GM18505 (cell line): ENCODE data around the gene GPC2.
"Not testable (repeated sequence)": the region's sequence is repeated elsewhere in the genome, so short reads cannot be mapped to it uniquely, and the experiment has no call there.

Source experiments
- ATAC-seq: cut with Tn5 transposase; IDR thresholded peaks from one replicate; pipeline ENCODE4 v1.9.1; 2021; ENCODE audit not compliant: unreplicated experiment
- POLR2A ChIP-seq: IDR thresholded peaks from 4 replicates; pipeline ENCODE4 v1.6.1; 2011; ENCODE audit warnings: borderline replicate concordance; ENCODE audit not compliant: insufficient read depth, insufficient read length; ENCODE audit errors: extremely low read depth

The GPC2 gene

GRCh38 chr7:100213672-100214071 is 36.5 kb upstream of the GPC2 start:
- TF ChIP-seq POLR2A, result no peak
- no peak for ATAC-seq

GRCh38 chr7:100212631-100213286 is 35.6 kb upstream of the GPC2 start:
- no peak for ATAC-seq
- TF ChIP-seq POLR2A, result no peak

- no peak for ATAC-seq
Observed at GRCh38 chr7:100211342-100211780, 34.2 kb upstream of the GPC2 start.

DNA sequence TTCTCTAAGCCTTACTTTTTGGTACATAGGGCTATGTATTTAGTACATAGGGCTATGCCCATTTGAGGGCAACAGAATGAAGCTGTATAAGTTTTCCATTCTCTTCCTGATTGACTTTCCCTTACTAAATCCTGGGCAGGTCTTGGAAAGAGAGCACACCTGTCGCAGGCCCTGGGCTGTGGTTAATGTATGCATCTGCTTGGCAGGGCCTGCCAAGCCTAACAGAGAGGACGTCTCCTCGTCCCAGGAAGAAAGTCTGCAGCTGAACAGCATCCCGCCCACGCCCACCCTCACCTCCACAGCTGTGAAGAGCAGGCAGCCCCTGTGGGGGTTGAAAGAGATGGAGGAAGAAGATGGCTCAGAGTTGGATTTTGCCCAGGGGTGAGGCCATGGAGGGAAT is 33.6 kb upstream of the GPC2 start:
- no peak for ATAC-seq
- no peak for TF ChIP-seq POLR2A

More at GRCh38 chr7:100211342-100211780, 34.2 kb upstream of the GPC2 start:
- TF ChIP-seq POLR2A, result peak; percentile 60

GRCh38 chr7:100209493-100209892 is 32.3 kb upstream of the GPC2 start:
- TF ChIP-seq POLR2A, result no peak
- ATAC-seq, result no peak

- no peak for ATAC-seq
- TF ChIP-seq POLR2A, result peak; percentile 21
Observed at GRCh38 chr7:100208911-100209408, 31.8 kb upstream of the GPC2 start.

DNA sequence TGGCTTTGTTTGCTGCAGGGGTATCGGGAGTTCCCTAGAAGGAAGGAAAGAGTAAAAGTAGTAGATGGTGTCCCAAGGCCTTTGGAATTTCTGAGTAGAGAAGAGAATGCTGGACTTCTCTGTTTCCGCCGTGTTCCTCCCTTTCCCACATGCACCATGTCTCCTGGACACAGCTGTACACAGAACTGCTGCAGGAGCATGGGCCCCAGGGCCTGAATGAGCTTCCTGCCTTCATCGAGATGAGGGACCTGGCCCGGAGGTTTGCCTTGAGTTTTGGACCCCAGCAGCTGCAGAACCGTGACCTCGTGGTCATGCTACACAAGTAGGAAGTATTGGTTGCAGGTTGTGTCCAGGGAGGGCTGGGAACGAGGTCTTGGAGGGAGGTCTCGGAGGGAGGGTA is 27.3 kb upstream of the GPC2 start:
- no peak for ATAC-seq
- no peak for TF ChIP-seq POLR2A

GRCh38 chr7:100200693-100201092 is 23.5 kb upstream of the GPC2 start:
- ATAC-seq, result no peak
- no peak for TF ChIP-seq POLR2A

GRCh38 chr7:100198266-100198665 is 21.1 kb upstream of the GPC2 start:
- no peak for TF ChIP-seq POLR2A
- no peak for ATAC-seq

DNA sequence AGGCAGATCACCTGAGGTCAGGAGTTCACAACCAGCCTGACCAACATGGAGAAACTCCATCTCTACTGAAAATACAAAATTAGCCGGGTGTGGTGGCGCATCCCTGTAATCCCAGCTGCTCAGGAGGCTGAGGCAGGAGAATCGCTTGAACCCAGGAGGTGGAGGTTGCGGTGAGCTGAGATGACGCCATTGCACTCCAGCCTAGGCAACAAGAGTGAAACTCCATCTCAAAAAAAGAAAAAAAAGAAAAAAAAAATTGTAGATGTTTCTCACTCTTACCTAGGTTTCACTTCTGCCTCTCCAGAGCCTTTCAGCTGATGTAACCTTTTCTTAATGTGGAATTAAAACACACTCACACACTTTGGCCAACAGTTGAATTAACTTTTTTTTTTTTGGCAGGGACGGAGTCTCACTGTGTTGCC is 18.7 kb upstream of the GPC2 start:
- ATAC-seq, result not testable (repeated sequence)

- TF ChIP-seq POLR2A, result no peak
- ATAC-seq, result no peak
Observed at GRCh38 chr7:100195222-100195621, 18.0 kb upstream of the GPC2 start.

- no peak for TF ChIP-seq POLR2A
- ATAC-seq, result no peak
Observed at GRCh38 chr7:100192969-100193368, 15.8 kb upstream of the GPC2 start.

DNA sequence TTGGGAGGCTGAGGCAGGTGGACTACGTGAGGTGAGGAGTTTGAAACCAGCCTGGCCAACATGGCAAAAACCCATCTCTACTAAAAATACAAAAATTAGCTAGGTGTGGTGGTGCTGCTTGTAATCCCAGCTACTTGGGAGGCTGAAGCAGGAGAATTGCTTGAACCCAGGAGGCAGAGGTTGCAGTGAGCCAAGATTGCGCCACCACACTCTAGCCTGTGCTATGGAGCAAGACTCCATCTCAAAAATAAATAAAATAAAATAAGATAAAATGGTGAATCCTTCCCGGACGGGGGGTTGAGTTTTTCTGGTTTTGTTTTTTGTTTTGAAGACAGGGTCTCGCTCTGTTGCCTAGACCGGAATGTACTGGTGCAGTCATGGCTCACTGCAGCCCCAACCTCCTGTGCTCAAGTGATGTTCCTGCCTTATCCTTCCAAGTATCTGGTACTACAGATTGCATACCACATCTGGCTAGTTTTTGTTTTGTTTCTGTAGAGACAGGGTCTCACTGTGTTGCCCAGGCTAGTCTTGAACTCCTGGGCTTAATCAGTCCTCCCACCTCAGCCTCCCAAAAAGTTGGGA is 15.2 kb upstream of the GPC2 start:
- ATAC-seq, result not testable (repeated sequence)

GRCh38 chr7:100191775-100192174 is 14.6 kb upstream of the GPC2 start:
- no peak for TF ChIP-seq POLR2A
- ATAC-seq, result no peak
